WTC11 (cell line): ENCODE measurements around the gene LILRA1.
"Not testable (repeated sequence)": the region's sequence is repeated elsewhere in the genome, so short reads cannot be mapped to it uniquely, and the experiment has no call there.

Experiments used
- CREM ChIP-seq: sonication (generic); formaldehyde crosslinking; IDR thresholded peaks from 2 replicates; pipeline ENCODE4 v1.8.1; 2022; ENCODE audit warnings: mild to moderate bottlenecking, missing genetic modification reagents, moderate library complexity
- ELF4 ChIP-seq: sonication (generic); formaldehyde crosslinking; IDR thresholded peaks from 2 replicates; pipeline ENCODE4 v1.8.1; 2022; ENCODE audit warnings: low read depth, mild to moderate bottlenecking, moderate library complexity, missing genetic modification reagents
- FOXJ3 ChIP-seq: sonication (generic); formaldehyde crosslinking; IDR thresholded peaks from 2 replicates; pipeline ENCODE4 v1.9.0; 2021; ENCODE audit warnings: missing genetic modification reagents, mild to moderate bottlenecking, borderline replicate concordance
- JUN ChIP-seq: sonication (generic); formaldehyde crosslinking; IDR thresholded peaks from 2 replicates; pipeline ENCODE4 v1.8.0; 2023; ENCODE audit warnings: mild to moderate bottlenecking, missing genetic modification reagents
- SMAD4 ChIP-seq: sonication (generic); formaldehyde crosslinking; IDR thresholded peaks from 2 replicates; pipeline ENCODE4 v1.8.0; 2022; ENCODE audit warnings: mild to moderate bottlenecking, missing genetic modification reagents
- TF ChIP-seq, protein P1 (sequence below): sonication (generic); formaldehyde crosslinking; IDR thresholded peaks from 2 replicates; pipeline ENCODE4 v1.8.1; 2023; ENCODE audit warnings: mild to moderate bottlenecking, missing genetic modification reagents, moderate library complexity
- TF ChIP-seq, protein P2 (sequence below): fragments of 250-450 bp; sonication (Bioruptor Pico); IDR thresholded peaks from 2 replicates; pipeline ENCODE4 v1.9.0; 2021; ENCODE audit warnings: mild to moderate bottlenecking
- TF ChIP-seq, protein P3 (sequence below): fragments of 200-600 bp; IDR thresholded peaks from 2 replicates; pipeline ENCODE4 v1.8.0; 2022; ENCODE audit warnings: antibody characterized with exemption
- TF ChIP-seq, protein P4 (sequence below): sonication (generic); formaldehyde crosslinking; IDR thresholded peaks from 2 replicates; pipeline ENCODE4 v1.8.0; 2022; ENCODE audit warnings: mild to moderate bottlenecking, missing genetic modification reagents

DNA sequence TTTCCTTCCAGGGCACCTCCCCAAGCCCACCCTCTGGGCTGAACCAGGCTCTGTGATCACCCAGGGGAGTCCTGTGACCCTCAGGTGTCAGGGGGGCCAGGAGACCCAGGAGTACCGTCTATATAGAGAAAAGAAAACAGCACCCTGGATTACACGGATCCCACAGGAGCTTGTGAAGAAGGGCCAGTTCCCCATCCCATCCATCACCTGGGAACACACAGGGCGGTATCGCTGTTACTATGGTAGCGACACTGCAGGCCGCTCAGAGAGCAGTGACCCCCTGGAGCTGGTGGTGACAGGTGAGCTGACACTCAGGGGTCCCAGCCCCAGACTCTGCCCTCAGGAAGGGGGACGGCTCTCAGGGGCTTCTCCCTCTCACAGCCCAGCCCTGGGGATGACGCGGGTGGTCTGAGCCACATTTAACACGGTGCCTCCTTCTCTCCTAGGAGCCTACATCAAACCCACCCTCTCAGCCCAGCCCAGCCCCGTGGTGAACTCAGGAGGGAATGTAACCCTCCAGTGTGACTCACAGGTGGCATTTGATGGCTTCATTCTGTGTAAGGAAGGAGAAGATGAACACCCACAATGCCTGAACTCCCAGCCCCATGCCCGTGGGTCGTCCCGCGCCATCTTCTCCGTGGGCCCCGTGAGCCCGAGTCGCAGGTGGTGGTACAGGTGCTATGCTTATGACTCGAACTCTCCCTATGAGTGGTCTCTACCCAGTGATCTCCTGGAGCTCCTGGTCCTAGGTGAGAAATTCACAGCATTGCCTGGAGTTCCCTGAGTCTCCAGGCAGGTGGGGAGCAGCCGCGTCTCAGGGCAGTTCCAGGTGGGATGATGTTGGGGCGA is 38.3 kb downstream of the LILRA1 start:
- TF ChIP-seq, protein P1, sequence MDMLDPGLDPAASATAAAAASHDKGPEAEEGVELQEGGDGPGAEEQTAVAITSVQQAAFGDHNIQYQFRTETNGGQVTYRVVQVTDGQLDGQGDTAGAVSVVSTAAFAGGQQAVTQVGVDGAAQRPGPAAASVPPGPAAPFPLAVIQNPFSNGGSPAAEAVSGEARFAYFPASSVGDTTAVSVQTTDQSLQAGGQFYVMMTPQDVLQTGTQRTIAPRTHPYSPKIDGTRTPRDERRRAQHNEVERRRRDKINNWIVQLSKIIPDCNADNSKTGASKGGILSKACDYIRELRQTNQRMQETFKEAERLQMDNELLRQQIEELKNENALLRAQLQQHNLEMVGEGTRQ (CRISPR knock-in tag) = not testable (repeated sequence)
- TF ChIP-seq, protein P2, sequence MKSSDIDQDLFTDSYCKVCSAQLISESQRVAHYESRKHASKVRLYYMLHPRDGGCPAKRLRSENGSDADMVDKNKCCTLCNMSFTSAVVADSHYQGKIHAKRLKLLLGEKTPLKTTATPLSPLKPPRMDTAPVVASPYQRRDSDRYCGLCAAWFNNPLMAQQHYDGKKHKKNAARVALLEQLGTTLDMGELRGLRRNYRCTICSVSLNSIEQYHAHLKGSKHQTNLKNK = not testable (repeated sequence)
- not testable (repeated sequence) for TF ChIP-seq JUN, FOXJ3, SMAD4, CREM, ELF4 (CRISPR knock-in tag)
- TF ChIP-seq, protein P3, sequence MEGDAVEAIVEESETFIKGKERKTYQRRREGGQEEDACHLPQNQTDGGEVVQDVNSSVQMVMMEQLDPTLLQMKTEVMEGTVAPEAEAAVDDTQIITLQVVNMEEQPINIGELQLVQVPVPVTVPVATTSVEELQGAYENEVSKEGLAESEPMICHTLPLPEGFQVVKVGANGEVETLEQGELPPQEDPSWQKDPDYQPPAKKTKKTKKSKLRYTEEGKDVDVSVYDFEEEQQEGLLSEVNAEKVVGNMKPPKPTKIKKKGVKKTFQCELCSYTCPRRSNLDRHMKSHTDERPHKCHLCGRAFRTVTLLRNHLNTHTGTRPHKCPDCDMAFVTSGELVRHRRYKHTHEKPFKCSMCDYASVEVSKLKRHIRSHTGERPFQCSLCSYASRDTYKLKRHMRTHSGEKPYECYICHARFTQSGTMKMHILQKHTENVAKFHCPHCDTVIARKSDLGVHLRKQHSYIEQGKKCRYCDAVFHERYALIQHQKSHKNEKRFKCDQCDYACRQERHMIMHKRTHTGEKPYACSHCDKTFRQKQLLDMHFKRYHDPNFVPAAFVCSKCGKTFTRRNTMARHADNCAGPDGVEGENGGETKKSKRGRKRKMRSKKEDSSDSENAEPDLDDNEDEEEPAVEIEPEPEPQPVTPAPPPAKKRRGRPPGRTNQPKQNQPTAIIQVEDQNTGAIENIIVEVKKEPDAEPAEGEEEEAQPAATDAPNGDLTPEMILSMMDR = not testable (repeated sequence)
- TF ChIP-seq, protein P4, sequence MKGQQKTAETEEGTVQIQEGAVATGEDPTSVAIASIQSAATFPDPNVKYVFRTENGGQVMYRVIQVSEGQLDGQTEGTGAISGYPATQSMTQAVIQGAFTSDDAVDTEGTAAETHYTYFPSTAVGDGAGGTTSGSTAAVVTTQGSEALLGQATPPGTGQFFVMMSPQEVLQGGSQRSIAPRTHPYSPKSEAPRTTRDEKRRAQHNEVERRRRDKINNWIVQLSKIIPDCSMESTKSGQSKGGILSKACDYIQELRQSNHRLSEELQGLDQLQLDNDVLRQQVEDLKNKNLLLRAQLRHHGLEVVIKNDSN (CRISPR knock-in tag) = not testable (repeated sequence)
